Measurements from ENCODE around the gene BRD4. TPM values are rescaled to one million over a fixed set of nuclear protein-coding genes. Genes with fewer than 3 reads are reported as not detected.

The BRD4 gene
- total and polyA plus RNA-seq, 4 experiments from 2014 or later, result 4.2 to 152 (median 98.4) TPM

GRCh38 chr19:15251749-15252397, 80.5 kb downstream of the BRD4 start:
- no peaks in the 10 kb centered on the region for H3K27me3 Mint-ChIP-seq
- H3K4me1 Mint-ChIP-seq, result no peaks in the 10 kb centered on the region
- H3K4me3 Mint-ChIP-seq, result peak overlapping the region in 1 of 8 donors; percentile 11
- H3K9me3 Mint-ChIP-seq, result peaks cover 0 to 2% (median 0%) of the 10 kb centered on the region in 8 donors
- no peak for DNase-seq
- H3K36me3 Mint-ChIP-seq, result peaks cover 49 to 74% of the 10 kb centered on the region in 2 donors
- H3K4me1 ChIP-seq (ENCODE audit: insufficient read depth, low read length), result no peaks in the 10 kb centered on the region
- POLR2A ChIA-PET (ENCODE audit: partially characterized antibody), result no interaction called here
- intact Hi-C loops (cut with micrococcal nuclease), result no loop called here
- H3K27ac Mint-ChIP-seq, result peak overlapping the region in 1 of 7 donors; percentile 13
- no peak overlapping the region for H3K27ac ChIP-seq (ENCODE audit: low read depth, low read length)
- H3K27me3 ChIP-seq (ENCODE audit: insufficient read depth, low read length), result no peaks in the 10 kb centered on the region
- H3K36me3 ChIP-seq (ENCODE audit: insufficient read depth, low read length), result peaks cover 93% of the 10 kb centered on the region
- H3K4me3 ChIP-seq (ENCODE audit: low read length in 2 of 2), result no peak overlapping the region
- H3K9me3 ChIP-seq (ENCODE audit: control insufficient read depth in 1 of 2, low read length in 2 of 2), result no peaks in the 10 kb centered on the region
- CTCF ChIA-PET (ENCODE audit: partially characterized antibody), result no interaction called here

DNA sequence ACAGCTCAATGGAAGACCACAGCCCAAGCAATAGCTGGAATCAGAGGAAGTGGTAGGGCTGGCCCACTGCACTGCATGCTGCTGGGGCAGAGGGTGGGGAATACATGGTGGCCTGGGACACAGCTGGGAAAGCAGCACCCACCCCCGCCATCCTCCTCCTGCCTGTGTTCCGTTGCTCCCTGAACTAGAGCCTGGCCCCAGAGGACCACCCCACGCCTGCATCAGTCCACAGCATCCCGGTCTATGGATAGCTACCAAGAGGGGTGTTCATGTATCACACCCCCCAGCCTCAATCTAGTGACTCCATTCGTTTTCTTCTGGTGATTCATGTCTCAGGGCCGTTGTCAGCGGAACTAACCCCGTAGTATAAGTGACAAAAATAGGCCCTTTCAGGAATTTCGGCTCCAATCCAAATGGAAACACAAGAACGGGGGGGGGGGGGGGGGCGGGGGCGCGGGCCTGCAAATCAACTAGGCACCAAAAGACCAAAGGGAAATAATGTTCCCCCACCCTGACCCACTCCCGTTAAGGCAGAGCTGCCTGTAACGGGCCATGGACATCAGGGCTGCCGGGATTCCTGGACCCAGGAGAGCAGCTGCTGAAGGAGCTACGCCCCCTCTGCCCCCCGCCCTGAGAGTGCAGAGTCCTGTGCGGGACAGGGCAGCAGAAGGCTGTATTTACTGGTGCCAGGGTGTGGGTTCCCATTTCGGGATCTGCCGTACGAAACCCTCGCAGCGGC, 81.2 kb downstream of the BRD4 start:
- no peak overlapping the region for H3K4me3 ChIP-seq (ENCODE audit: low read length in 2 of 2)
- H3K36me3 ChIP-seq (ENCODE audit: insufficient read depth, low read length), result peaks cover 92% of the 10 kb centered on the region
- Mint-ChIP-seq H3K4me3 (no peak overlapping the region), H3K27me3 (no peaks in the 10 kb centered on the region), H3K4me1 (no peaks in the 10 kb centered on the region), H3K9me3 (peaks cover 0 to 2% (median 0%) of the 10 kb centered on the region in 8 donors), H3K27ac (no peak overlapping the region), H3K36me3 (peaks cover 49 to 72% of the 10 kb centered on the region in 2 donors)
- H3K27me3 ChIP-seq (ENCODE audit: insufficient read depth, low read length), result no peaks in the 10 kb centered on the region
- DNase-seq, result no peak
- intact Hi-C loops (cut with micrococcal nuclease), result no loop called here
- no peaks in the 10 kb centered on the region for H3K9me3 ChIP-seq (ENCODE audit: control insufficient read depth in 1 of 2, low read length in 2 of 2)
- H3K4me1 ChIP-seq (ENCODE audit: insufficient read depth, low read length), result no peaks in the 10 kb centered on the region
- POLR2A ChIA-PET (ENCODE audit: partially characterized antibody), result interaction anchor here (1.0 kb wide), 1 partner anchor 11 kb away, joined by 3 read pairs; no protein-coding TSS in a partner anchor
- H3K27ac ChIP-seq (ENCODE audit: low read depth, low read length), result no peak overlapping the region
- CTCF ChIA-PET (ENCODE audit: partially characterized antibody), result interaction anchor here (1.2 kb wide), 1 partner anchor 96 kb away, joined by 4 read pairs; no protein-coding TSS in a partner anchor

GRCh38 chr19:15250640-15250993, 81.7 kb downstream of the BRD4 start:
- Mint-ChIP-seq H3K9me3 (no peaks in the 10 kb centered on the region), H3K27ac (no peak overlapping the region), H3K4me1 (no peaks in the 10 kb centered on the region), H3K27me3 (no peaks in the 10 kb centered on the region), H3K36me3 (peaks cover 49 to 72% of the 10 kb centered on the region in 2 donors), H3K4me3 (no peak overlapping the region)
- H3K4me3 ChIP-seq (ENCODE audit: low read length in 2 of 2), result no peak overlapping the region
- intact Hi-C loops (cut with micrococcal nuclease), result no loop called here
- H3K36me3 ChIP-seq (ENCODE audit: insufficient read depth, low read length), result peaks cover 92% of the 10 kb centered on the region
- no peak for DNase-seq
- no peaks in the 10 kb centered on the region for H3K27me3 ChIP-seq (ENCODE audit: insufficient read depth, low read length)
- no peak overlapping the region for H3K27ac ChIP-seq (ENCODE audit: low read depth, low read length)
- CTCF ChIA-PET (ENCODE audit: partially characterized antibody), result interaction anchor here (1.2 kb wide), 1 partner anchor 96 kb away, joined by 4 read pairs; no protein-coding TSS in a partner anchor
- H3K4me1 ChIP-seq (ENCODE audit: insufficient read depth, low read length), result no peaks in the 10 kb centered on the region
- POLR2A ChIA-PET (ENCODE audit: partially characterized antibody), result interaction anchor here (1.0 kb wide), 1 partner anchor 11 kb away, joined by 3 read pairs; no protein-coding TSS in a partner anchor
- H3K9me3 ChIP-seq (ENCODE audit: control insufficient read depth in 1 of 2, low read length in 2 of 2), result no peaks in the 10 kb centered on the region

DNA sequence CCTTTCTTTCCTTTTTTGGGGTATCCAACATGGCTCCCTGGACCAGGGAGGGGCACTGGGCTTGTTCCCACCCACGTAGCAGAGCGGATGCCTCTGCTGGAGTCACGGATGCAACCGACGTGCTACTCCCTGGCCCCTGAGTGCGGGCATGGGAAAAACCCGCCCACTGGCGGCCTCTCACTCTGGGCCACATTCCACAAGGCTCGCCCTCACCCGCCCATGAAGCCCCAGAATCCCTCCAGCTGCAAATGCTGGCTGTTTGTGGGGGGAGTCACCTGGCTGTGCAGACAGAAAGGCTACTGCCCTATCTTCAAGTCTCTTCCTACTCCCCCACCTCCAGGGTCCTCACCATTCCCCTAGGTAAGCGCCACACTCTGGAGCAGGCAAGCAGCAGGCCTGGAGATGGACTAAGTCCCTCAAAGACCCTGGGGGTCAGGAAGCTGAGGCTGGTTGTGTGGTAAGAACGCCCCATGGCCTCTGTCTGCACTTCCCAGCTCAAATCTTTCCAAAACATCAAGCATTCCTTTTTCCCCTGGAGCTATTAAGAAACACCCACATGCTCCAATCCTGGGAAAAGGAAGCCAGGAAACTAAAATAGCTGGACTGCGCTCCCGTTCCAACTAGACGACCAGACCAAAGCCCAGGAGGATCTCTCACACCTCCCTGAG, 82.2 kb downstream of the BRD4 start:
- H3K27ac ChIP-seq (ENCODE audit: low read depth, low read length), result no peak overlapping the region
- H3K4me1 Mint-ChIP-seq, result peaks cover 0 to 1% (median 0%) of the 10 kb centered on the region in 4 donors
- POLR2A ChIA-PET (ENCODE audit: partially characterized antibody), result interaction anchor here (1.0 kb wide), 1 partner anchor 12 kb away, joined by 3 read pairs; no protein-coding TSS in a partner anchor
- H3K9me3 ChIP-seq (ENCODE audit: control insufficient read depth in 1 of 2, low read length in 2 of 2), result no peaks in the 10 kb centered on the region
- no peak overlapping the region for H3K4me3 Mint-ChIP-seq
- H3K4me3 ChIP-seq (ENCODE audit: low read length in 2 of 2), result no peak overlapping the region
- no peaks in the 10 kb centered on the region for H3K27me3 ChIP-seq (ENCODE audit: insufficient read depth, low read length)
- H3K4me1 ChIP-seq (ENCODE audit: insufficient read depth, low read length), result no peaks in the 10 kb centered on the region
- H3K27ac Mint-ChIP-seq, result no peak overlapping the region
- peaks cover 91% of the 10 kb centered on the region for H3K36me3 ChIP-seq (ENCODE audit: insufficient read depth, low read length)
- peaks cover 48 to 71% of the 10 kb centered on the region in 2 donors for H3K36me3 Mint-ChIP-seq
- no peaks in the 10 kb centered on the region for H3K27me3 Mint-ChIP-seq
- intact Hi-C loops (cut with micrococcal nuclease), result no loop called here
- CTCF ChIA-PET (ENCODE audit: partially characterized antibody), result interaction anchor here (1.2 kb wide), 1 partner anchor 95 kb away, joined by 4 read pairs; no protein-coding TSS in a partner anchor
- no peaks in the 10 kb centered on the region for H3K9me3 Mint-ChIP-seq
- no peak for DNase-seq

GRCh38 chr19:15249528-15249874, 82.8 kb downstream of the BRD4 start:
- Histone ChIP-seq H3K36me3 (ENCODE audit: insufficient read depth, low read length) (peaks cover 90% of the 10 kb centered on the region), H3K27me3 (ENCODE audit: insufficient read depth, low read length) (no peaks in the 10 kb centered on the region), H3K4me1 (ENCODE audit: insufficient read depth, low read length) (no peaks in the 10 kb centered on the region), H3K4me3 (ENCODE audit: low read length in 2 of 2) (no peak overlapping the region), H3K9me3 (ENCODE audit: control insufficient read depth in 1 of 2, low read length in 2 of 2) (no peaks in the 10 kb centered on the region), H3K27ac (ENCODE audit: low read depth, low read length) (no peak overlapping the region)
- POLR2A ChIA-PET (ENCODE audit: partially characterized antibody), result no interaction called here
- Mint-ChIP-seq H3K27me3 (no peaks in the 10 kb centered on the region), H3K36me3 (peaks cover 50 to 72% of the 10 kb centered on the region in 2 donors), H3K4me3 (no peak overlapping the region), H3K9me3 (no peaks in the 10 kb centered on the region), H3K27ac (no peak overlapping the region), H3K4me1 (peaks cover 0 to 4% (median 0%) of the 10 kb centered on the region in 4 donors)
- intact Hi-C loops (cut with micrococcal nuclease), result no loop called here
- DNase-seq, result no peak
- CTCF ChIA-PET (ENCODE audit: partially characterized antibody), result no interaction called here

DNA sequence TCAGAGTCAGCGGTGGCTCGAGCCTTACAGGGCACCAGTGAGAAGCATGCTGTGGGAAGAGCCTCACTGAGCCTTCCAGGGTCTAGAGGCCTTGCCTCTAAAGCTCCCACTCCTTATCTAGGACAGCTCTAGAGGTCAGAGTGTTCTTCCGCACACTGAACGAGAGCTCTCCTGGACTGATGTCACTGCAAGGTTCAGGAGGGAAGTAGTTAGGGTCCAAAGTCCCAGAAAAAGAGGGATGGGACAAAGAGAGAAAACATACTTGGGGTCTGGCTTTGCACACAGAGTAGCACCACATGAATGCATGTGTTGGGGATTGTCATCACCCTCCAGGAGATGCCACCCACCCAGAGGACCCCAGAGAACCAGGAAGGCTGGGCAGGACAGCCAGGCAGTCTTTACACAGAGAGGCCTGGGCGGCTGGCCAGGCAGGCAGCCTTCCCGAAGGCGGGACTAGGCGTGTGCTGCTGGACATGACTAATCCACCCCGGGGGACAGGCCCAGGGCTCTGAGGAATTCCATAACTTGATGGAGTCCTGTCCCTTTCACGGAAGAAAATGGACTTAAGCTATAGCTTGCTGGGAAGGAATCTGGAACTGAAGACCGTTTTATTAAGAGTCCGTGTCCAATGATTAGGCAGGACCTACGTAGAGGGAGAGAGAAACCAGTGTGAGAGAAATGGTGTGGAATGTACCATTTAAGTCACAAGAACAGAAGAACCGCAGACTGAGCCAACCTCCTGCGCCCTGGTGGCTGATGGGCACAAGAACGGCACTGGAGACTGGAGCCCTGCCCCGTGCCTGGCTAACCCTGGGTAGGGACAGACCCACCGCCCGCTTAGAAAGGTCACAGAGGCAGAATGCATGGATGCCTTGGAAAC, 83.5 kb downstream of the BRD4 start:
- Mint-ChIP-seq H3K9me3 (no peaks in the 10 kb centered on the region), H3K4me3 (no peak overlapping the region), H3K36me3 (peaks cover 47 to 69% of the 10 kb centered on the region in 2 donors), H3K27ac (no peak overlapping the region), H3K4me1 (peaks cover 0 to 4% (median 0%) of the 10 kb centered on the region in 4 donors), H3K27me3 (no peaks in the 10 kb centered on the region)
- POLR2A ChIA-PET (ENCODE audit: partially characterized antibody), result no interaction called here
- H3K9me3 ChIP-seq (ENCODE audit: control insufficient read depth in 1 of 2, low read length in 2 of 2), result no peaks in the 10 kb centered on the region
- CTCF ChIA-PET (ENCODE audit: partially characterized antibody), result no interaction called here
- intact Hi-C loops (cut with micrococcal nuclease), result no loop called here
- no peaks in the 10 kb centered on the region for H3K27me3 ChIP-seq (ENCODE audit: insufficient read depth, low read length)
- H3K36me3 ChIP-seq (ENCODE audit: insufficient read depth, low read length), result peaks cover 87% of the 10 kb centered on the region
- no peak for DNase-seq
- H3K4me1 ChIP-seq (ENCODE audit: insufficient read depth, low read length), result no peaks in the 10 kb centered on the region
- H3K27ac ChIP-seq (ENCODE audit: low read depth, low read length), result no peak overlapping the region
- H3K4me3 ChIP-seq (ENCODE audit: low read length in 2 of 2), result no peak overlapping the region
